GM18951 (cell line): Measurements from ENCODE around the gene LRSAM1.

Source experiments
- POLR2A ChIP-seq: IDR thresholded peaks from 4 replicates; pipeline ENCODE4 v1.6.1; 2011; ENCODE audit warnings: mild to moderate bottlenecking; ENCODE audit not compliant: insufficient read length, insufficient read depth; ENCODE audit errors: extremely low read depth
- in situ Hi-C: fragments of 300-500 bp; cut with MboI; formaldehyde crosslinking; loops from one replicate; pipeline ENCODE4 v1.12.0; 2022; ENCODE audit warnings: low sequenced_read_pairs, mixed read lengths, inconsistent platforms; ENCODE audit not compliant: unreplicated experiment

The LRSAM1 gene

DNA sequence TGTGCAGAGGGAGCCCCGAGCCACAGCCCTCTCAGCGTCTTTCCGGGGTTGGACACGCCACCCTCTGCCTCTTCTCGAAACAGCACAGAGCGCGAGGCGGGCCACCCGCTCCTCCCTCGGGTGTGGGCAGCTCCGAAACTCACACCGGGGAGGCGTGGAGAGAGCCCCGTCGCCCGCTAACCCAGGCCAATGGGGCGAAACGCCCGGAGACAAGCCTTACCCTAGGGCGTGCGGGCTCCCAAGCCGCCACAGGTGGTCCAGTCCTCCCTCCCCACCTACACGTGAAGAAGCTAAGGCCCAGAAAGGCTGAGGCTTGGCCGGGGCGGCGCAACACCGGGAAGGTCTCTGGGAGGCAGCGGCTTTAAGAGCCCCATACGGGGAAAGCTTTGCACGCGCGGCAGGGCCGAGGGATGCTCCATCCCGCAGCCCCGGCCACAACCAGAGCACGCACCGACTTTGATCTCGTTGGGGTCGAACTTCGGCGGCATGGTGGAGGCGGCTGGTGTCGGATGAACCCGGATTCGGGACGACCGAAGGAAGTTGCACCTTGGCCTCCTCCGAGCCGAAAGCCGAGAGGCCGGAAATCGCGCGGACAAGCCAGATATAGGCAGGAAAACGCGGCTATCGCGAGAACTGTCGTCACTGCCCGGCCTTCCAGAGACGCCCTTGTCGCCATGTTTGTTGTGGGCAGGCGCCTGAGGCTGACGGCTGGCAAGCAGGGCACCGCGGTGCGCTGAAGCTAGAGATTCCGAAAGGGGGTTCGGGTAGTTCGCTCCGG, at the start of gene LRSAM1, which contains the start of gene RPL12:
TSS of gene LRSAM1 (plus strand) at position 681 of the 778 bp plus-strand sequence. CDS start 3,018 bp downstream, outside the sequence.
TSS of gene RPL12 (minus strand) at position 577 of the 778 bp plus-strand sequence. CDS start at position 488, 89 bp downstream.
- TF ChIP-seq POLR2A: peak; percentile 99
- in situ Hi-C loops: no loop called here

DNA sequence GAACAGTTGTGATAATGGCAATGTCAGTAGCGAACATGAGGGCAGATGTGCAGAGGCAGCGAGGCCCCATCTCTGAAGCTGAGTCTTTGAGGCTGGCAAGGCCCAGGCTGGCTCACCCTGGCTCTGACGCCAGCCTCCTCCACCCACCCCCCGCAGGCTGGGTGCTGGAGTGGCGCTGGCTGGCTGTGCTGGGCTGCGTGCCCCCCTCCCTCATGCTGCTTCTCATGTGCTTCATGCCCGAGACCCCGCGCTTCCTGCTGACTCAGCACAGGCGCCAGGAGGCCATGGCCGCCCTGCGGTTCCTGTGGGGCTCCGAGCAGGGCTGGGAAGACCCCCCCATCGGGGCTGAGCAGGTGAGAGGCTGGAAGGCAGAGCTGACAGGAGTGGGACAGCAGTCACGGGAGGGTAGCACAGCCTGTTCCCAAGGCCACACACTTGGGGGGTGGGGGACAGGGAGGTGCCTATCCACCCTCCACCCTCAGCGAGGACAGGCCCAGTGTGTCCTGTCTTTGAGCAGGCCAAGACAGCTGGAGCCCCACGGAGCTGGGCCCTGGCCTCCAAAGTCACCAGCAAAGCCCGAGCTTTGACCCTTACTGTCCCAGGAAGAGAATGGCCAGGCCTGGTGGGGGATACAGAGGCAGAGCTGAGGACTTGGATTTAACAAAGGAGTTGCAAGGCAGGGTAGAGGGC, 48.8 kb upstream of the LRSAM1 start:
- no peak for TF ChIP-seq POLR2A
- in situ Hi-C loops: no loop called here

DNA sequence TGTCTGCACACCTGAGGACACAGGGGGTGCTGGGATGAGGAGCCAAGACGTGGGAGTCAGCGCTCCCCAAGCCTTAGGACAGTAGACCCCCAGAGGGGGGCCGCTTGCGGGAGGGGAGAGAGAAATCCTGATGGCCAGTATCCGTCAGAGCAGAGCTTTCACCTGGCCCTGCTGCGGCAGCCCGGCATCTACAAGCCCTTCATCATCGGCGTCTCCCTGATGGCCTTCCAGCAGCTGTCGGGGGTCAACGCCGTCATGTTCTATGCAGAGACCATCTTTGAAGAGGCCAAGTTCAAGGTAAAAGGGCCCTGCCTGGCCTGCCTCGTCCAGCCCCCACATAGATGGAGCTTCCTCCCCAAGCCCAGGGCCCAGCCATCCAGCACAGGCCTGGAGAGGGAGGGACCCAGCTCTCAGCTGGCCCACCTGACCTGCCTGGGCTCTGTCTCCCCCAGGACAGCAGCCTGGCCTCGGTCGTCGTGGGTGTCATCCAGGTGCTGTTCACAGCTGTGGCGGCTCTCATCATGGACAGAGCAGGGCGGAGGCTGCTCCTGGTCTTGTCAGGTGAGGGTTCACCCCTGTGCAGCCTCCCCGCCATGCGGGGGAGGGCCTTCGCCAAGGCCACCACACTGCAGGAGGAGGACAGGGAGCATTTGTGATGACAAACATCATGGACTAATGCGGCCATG, 47.7 kb upstream of the LRSAM1 start:
- in situ Hi-C loops: no loop called here
- no peak for TF ChIP-seq POLR2A

DNA sequence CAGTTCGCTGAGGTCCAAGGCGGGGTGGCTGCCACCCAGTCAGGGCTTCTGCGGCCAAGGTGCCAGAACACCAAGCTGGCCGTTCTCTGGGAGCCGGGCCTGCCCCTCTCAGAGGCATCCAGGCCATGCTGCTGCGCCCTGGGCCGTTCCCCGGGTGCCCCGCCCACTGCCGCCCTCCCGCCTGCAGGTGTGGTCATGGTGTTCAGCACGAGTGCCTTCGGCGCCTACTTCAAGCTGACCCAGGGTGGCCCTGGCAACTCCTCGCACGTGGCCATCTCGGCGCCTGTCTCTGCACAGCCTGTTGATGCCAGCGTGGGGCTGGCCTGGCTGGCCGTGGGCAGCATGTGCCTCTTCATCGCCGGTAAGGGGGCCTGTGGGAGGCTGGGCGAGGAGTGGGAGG, 46.7 kb upstream of the LRSAM1 start:
- TF ChIP-seq POLR2A: no peak
- in situ Hi-C loops: no loop called here

DNA sequence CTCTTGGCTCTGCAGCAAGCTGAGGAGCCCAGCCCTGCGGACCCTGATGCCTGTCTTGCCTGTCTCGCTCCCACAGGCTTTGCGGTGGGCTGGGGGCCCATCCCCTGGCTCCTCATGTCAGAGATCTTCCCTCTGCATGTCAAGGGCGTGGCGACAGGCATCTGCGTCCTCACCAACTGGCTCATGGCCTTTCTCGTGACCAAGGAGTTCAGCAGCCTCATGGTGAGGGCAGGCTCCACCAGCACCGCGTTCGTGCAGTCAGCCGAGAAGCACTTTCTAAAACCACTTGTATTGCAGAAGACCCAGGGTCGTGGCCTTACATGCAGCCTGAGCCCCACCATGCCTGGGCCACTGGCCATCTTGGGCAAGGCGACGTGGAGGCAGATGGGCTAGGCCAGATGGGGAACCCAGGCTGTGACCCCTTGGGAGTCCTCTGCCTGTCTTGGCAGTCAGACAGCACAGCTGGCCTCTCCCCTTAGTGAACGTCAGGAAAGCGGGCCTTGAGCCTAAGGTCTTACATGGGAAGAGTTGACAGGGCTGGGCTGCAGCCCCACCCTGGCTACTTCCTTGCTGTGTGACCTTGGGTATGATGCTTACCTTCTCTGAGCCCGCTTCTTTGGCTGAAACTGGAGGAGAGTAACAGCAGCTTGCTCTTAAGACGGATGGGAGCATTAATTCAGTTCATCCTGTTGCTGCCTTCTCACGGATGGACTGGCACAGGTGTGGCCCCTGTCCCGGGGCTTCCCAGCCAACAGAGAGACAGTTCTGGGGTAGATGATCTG, 45.8 kb upstream of the LRSAM1 start:
- in situ Hi-C loops: no loop called here
- TF ChIP-seq POLR2A: no peak

DNA sequence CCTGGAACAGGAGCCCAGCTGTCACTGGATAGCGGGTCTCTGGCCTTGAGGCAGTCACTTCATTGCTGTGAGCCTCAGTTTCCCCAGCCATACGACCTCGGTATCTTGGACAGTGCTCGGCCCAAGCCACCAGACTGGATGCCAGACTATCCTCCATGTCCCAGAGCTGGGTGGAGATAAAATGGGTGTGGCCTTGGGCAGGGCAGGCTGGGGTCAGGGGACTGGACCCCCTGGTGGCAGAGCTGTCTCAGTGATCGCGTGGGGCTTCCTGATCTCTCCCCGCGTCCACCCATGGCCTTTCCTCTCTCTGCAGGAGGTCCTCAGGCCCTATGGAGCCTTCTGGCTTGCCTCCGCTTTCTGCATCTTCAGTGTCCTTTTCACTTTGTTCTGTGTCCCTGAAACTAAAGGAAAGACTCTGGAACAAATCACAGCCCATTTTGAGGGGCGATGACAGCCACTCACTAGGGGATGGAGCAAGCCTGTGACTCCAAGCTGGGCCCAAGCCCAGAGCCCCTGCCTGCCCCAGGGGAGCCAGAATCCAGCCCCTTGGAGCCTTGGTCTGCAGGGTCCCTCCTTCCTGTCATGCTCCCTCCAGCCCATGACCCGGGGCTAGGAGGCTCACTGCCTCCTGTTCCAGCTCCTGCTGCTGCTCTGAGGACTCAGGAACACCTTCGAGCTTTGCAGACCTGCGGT, 44.4 kb upstream of the LRSAM1 start:
- in situ Hi-C loops: no loop called here
- no peak for TF ChIP-seq POLR2A

DNA sequence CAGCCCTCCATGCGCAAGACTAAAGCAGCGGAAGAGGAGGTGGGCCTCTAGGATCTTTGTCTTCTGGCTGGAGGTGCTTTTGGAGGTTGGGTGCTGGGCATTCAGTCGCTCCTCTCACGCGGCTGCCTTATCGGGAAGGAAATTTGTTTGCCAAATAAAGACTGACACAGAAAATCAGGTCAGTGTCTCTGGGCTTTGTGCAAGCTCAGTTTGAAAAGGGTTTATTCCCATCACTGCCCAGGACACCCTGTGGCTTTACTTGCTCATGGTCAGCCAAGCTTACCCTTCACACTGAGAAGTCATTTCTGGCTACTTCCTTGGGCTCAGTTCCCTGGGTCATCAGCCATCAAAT, 43.8 kb upstream of the LRSAM1 start:
- no peak for TF ChIP-seq POLR2A
- in situ Hi-C loops: no loop called here

DNA sequence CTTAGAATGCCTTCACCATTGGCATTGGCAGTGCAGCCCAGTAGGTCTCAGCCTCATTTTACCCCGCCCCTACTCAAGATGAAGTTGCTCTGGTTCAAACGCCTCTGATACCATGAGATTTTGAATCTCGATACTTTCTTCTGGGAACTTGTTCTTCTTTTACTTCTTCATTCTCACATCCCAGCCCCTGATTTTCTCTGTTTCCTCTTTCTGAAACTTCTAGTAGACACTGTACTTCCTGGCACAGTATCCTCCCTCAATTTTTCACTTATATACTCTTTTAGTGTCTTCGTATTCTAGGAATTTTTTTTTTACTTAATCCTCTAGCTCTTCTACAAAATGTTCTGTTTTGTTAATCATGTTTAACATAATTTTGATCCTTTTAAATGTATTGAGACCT, 40.2 kb upstream of the LRSAM1 start:
- no peak for TF ChIP-seq POLR2A
- in situ Hi-C loops: no loop called here

DNA sequence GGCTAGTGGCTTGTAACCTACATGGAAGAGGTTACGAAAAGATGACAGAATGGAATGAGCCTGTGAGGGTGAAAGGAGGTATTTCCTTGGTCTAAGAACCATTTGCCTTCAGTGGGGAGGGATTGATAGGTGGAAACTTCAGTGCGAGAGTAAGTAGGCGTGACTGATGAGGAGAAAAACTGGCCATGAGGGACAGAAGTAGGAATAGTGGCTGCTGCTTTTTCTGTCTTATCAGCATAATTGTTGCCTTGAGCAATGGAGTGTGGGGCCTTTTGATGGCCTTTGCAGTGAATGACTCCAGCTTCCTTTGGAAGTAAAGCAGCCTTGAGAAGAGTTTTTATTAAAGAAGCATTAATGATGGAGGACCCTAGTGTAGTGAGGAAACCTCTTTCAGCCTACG, 36.2 kb upstream of the LRSAM1 start:
- in situ Hi-C loops: no loop called here
- no peak for TF ChIP-seq POLR2A

DNA sequence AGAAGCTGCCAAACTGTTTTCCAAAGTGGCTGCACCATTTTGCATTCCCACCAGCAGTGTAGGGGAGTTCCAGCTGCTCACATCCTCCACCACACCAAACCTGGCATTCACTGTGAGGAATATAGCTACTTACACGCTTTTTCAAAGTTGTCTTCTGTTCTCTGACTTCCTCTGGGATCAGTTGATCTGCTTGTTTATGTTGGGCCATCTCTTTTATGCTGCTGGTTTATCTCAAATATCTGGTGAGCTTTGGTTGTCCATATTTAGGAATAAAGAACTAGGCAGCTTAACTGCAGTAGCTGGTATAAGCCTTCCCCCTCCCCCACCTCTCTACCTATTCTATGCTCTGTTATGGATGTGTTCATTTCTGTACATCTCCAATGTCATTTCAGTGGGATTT, 35.7 kb upstream of the LRSAM1 start:
- in situ Hi-C loops: no loop called here
- TF ChIP-seq POLR2A: no peak

DNA sequence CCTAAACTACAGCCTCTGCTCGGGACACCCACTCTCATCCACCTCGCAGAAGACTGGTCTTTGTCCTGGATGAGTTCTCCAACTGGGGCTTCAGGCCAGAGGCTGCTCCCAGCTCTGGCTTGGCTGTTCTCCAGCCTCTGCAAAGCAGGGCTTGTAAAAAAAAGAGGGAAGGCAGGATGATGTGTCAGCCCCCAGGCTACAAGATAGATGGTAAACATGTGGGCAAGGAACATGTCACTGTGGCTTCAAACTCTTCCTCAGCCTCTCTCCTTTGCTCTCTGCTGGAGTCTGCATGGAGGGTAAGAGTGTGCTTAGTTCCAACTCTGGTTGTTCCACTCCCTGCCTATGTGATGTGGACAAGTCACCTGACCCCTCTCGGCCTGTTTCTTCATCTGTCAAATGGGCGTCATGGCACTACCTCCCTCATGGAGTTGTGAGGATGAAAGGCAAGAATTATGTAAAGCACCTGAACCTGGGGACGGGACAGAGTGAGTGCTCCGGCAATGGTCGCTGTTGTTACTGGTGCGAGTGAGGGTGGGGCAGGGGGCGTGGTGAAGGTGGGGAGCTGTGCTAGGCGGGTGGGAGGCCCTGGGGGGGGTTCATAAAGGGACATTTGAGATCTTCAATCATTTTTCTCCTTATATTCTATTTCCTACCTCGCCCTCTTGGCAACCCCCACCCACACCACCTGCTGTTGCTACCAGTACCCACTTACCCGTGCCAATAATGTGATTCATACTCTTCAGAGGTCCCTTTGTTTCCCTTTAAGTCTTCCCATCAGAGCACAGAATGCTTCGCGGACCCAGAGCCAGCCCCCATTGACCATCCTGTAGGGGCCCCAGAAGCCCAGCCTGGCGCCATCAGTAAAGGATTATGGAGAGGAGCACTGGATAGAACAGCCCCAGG, 33.9 kb upstream of the LRSAM1 start:
- TF ChIP-seq POLR2A: no peak
- in situ Hi-C loops: no loop called here
